ENCODE measurements around the gene DDO.

DDO gene

GRCh38 chr6:110390404-110390803, 25.0 kb downstream of the DDO start:
- no peak for TF ChIP-seq CTCF (IDR thresholded peaks at IDR 0.05; ENCODE audit: low read depth, low read length)
- DNase-seq (ENCODE audit: low read depth, low spot score) = no peak
- no peak overlapping the region for H3K4me3 ChIP-seq (ENCODE audit: low read depth, low read length)
- in situ Hi-C loops (cut with HindIII; ENCODE audit: low sequenced_read_pairs) = no loop called here

GRCh38 chr6:110389689-110390382, 25.5 kb downstream of the DDO start:
- TF ChIP-seq CTCF (IDR thresholded peaks at IDR 0.05; ENCODE audit: low read depth, low read length) = no peak
- no peak overlapping the region for H3K4me3 ChIP-seq (ENCODE audit: low read depth, low read length)
- in situ Hi-C loops (cut with HindIII; ENCODE audit: low sequenced_read_pairs) = no loop called here
- DNase-seq (ENCODE audit: low read depth, low spot score) = no peak

- DNase-seq (ENCODE audit: low read depth, low spot score) = no peak
- in situ Hi-C loops (cut with HindIII; ENCODE audit: low sequenced_read_pairs) = no loop called here
- H3K4me3 ChIP-seq (ENCODE audit: low read depth, low read length) = no peak overlapping the region
- TF ChIP-seq CTCF (IDR thresholded peaks at IDR 0.05; ENCODE audit: low read depth, low read length) = no peak
Measured at GRCh38 chr6:110387986-110388385, 27.4 kb downstream of the DDO start.

- in situ Hi-C loops (cut with HindIII; ENCODE audit: low sequenced_read_pairs) = no loop called here
- no peak overlapping the region for H3K4me3 ChIP-seq (ENCODE audit: low read depth, low read length)
- no peak for DNase-seq (ENCODE audit: low read depth, low spot score)
- TF ChIP-seq CTCF (IDR thresholded peaks at IDR 0.05; ENCODE audit: low read depth, low read length) = no peak
Measured at GRCh38 chr6:110385458-110385863, 29.9 kb downstream of the DDO start.

GRCh38 chr6:110378552-110378951, 36.8 kb downstream of the DDO start:
- DNase-seq (ENCODE audit: low read depth, low spot score) = no peak
- no peak for TF ChIP-seq CTCF (IDR thresholded peaks at IDR 0.05; ENCODE audit: low read depth, low read length)
- no peak overlapping the region for H3K4me3 ChIP-seq (ENCODE audit: low read depth, low read length)
- in situ Hi-C loops (cut with HindIII; ENCODE audit: low sequenced_read_pairs) = no loop called here

GRCh38 chr6:110369066-110369465, 46.3 kb downstream of the DDO start:
- TF ChIP-seq CTCF (IDR thresholded peaks at IDR 0.05; ENCODE audit: low read depth, low read length) = no peak
- DNase-seq (ENCODE audit: low read depth, low spot score) = no peak
- no peak overlapping the region for H3K4me3 ChIP-seq (ENCODE audit: low read depth, low read length)
- in situ Hi-C loops (cut with HindIII; ENCODE audit: low sequenced_read_pairs) = no loop called here

All from astrocyte of the spinal cord (primary cell).